HG02571 (cell line): ENCODE measurements around the gene GAPVD1.
"Not testable (repeated sequence)": the region's sequence is repeated elsewhere in the genome, so short reads cannot be mapped to it uniquely, and the experiment has no call there.

ENCODE experiments used
- ATAC-seq: cut with Tn5 transposase; IDR thresholded peaks from one replicate; pipeline ENCODE4 v1.9.1; 2021; ENCODE audit warnings: mild to moderate bottlenecking, moderate library complexity; ENCODE audit not compliant: unreplicated experiment

The GAPVD1 gene

DNA sequence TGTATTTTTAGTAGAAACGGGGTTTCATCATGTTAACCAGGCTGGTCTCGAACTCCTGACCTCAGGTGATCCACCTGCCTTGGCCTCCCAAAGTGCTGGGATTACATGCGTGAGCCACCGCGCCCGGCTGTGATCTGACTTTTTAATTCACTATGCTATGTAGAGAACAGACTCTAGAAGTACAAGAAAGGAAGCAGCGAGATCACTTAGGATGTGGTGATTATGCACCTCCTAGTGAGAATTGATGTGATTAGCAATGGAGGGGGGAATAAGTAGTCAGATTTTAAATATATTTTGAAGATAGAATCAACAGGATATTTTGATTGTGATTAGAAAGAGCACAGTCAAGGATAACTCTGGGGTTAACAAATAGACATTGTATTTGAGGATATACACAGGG is 36.3 kb downstream of the GAPVD1 start:
- no peak for ATAC-seq

DNA sequence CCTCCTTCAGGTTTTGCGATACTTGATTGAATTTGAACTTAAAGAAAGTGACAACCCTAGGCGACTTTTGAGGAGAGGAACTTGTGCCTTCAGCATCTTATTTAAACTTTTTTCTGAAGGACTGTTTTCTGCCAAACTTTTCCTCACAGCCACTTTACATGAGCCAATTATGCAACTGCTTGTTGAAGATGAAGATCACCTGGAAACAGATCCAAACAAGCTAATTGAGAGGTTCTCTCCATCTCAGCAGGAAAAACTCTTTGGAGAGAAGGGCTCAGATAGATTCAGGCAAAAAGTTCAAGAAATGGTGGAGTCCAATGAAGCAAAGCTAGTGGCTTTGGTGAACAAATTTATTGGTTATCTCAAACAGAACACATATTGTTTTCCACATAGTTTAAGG is 40.6 kb downstream of the GAPVD1 start:
- no peak for ATAC-seq

DNA sequence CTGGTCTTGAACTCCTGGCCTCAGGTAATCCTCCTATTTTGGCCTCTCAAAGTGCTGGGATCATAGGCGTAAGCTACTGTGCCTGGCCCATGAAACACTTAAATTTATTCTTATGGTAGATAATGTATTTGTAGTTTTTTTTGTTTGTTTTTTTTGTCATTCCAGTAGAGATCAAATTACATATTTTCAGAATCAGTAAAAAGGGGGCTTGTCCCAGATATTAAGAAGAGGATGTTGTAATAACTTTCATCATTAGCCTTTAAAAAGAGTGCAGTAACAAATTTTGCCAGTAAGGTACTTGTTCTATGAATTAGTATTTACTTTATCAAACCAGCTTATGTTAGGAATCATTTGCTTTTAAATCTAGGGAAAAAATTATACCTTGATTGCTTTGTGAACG is 42.6 kb downstream of the GAPVD1 start:
- no peak for ATAC-seq

DNA sequence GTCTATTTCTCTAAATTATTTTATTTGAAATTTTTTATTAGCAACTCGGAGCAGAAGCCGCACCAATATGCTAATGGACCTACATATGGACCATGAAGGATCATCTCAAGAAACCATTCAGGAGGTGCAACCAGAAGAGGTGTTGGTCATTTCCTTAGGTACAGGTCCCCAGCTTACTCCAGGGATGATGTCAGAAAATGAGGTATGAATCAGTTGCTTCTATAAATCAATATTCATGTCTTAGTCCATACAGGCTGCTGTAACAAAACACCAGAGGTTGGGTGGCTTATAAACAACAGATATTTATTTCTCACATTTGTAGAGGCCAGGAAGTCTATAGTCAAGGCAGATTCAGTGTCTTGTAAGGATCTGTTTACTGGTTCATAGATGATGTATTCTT is 50.8 kb downstream of the GAPVD1 start:
- ATAC-seq, result no peak

DNA sequence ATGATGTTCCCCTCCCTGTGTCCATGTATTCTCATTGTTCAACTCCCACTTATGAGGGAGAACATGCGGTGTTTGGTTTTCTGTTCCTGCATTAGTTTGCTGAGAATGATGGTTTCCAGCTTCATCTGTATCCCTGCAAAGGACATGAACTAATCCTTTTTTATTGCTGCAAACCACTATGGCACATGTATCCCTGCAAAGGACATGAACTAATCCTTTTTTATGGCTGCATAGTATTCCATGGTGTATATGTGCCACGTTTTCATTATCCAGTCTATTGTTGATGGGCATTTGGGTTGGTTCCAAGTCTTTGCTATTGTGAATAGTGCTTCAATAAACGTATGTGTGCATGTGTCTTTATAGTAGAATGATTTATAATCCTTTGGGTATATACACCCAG is 54.7 kb downstream of the GAPVD1 start:
- not testable (repeated sequence) for ATAC-seq

DNA sequence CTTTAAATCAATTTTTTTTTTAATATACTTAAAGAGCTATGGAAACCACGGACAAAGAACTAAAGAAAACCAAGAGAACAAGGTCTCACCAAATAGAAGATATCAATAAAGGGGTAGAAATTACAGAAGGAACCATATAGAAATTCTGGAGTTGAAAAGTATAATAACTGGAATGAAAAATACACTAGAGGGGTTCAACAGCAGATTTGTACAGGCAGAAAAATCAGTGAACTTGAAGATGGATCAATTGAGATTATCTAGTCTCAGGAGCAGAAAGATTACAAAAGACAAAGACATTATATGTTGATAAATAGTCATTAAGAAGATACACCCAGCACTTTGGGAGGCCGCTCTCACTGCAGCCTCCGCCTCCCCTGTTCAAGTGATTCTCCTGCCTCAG is 56.1 kb downstream of the GAPVD1 start:
- ATAC-seq, result no peak

DNA sequence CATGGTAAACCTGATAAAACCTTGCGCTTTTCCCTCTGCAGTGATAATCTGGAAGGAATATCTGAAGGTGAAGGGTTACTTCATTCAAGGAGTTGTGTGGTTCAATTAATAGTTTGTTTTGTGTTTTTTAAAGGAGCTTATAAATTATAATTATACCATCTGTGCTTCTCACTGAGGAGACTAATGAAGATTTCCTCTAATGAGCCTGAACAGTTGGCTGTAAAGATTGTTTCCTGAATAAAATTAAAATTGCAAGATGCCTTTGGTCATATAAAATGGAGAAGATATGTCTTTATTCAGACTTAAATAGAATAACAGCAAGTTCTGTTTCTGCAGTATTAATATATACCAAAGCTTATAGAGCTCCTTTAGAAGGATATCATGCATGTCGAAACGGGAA is 59.9 kb downstream of the GAPVD1 start:
- no peak for ATAC-seq

DNA sequence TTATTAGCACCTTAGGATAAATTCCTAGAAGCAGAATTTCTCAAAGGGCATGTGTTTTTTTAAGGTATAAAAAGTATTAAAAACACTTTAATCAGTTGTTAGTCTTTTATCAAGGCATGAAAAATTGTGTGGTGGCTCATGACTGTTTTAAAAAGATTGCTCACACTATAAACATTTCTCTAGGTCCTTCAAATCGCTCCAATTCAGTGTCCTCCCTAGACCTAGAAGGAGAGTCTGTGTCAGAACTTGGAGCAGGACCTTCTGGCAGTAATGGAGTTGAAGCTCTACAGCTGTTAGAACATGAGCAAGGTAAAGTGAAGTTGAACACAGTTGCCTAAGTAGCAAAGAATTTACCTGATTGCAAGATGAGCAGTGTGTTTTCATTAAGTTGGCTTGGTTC is 62.0 kb downstream of the GAPVD1 start:
- no peak for ATAC-seq

DNA sequence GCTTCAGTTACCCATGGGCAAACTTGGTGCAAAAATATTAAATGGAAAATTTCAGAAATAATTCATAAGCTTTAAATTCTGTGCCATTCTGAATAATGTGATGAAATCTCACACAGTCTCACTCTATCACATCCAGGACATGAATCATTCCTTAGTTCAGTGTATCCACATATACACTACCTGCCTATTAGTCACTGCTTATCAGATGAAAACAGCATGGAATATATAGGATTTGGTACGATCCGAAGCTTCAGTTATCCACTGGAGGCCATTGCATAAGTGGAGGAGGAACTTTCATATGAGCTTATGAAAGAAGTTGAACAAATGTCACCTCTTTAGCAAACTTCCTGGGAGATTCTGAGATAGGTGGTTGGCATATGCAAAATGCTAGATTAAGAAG is 64.2 kb downstream of the GAPVD1 start:
- ATAC-seq, result no peak

DNA sequence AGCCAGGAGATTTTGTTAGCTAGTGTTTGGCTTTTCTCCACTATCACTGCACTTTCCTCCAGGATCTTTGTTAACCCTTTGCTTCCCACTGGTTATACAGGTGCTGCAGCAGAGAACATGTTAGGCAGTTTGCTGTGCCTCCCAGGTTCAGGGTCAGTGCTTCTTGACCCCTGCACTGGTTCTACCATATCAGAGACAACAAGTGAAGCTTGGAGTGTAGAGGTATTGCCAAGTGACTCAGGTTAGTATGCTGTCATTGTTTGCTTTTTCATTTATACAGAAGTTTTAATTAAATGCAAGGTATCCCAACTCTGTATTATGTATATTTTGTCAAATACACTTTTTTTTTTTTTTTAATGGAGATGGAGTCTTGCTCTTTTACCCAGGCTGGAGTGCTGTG is 68.4 kb downstream of the GAPVD1 start:
- ATAC-seq, result no peak

DNA sequence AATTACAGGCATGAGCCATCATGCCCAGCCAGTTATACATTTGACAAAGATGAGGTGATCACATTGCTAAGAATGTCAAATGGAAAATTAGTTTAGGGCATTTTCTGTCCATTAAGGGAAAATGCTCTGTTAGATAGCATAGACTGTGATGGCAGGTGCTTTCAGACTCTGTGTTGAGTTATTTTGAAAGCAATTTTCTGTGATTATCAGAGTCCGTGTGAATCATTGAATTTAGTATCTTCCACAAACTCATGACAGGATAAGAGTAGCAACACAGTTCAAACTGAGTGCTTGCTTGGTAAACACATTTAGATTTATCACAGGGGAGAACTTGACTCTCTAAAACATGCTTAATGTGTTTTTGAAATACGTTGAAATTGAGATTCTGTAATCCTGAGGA is 69.0 kb downstream of the GAPVD1 start:
- ATAC-seq, result no peak

DNA sequence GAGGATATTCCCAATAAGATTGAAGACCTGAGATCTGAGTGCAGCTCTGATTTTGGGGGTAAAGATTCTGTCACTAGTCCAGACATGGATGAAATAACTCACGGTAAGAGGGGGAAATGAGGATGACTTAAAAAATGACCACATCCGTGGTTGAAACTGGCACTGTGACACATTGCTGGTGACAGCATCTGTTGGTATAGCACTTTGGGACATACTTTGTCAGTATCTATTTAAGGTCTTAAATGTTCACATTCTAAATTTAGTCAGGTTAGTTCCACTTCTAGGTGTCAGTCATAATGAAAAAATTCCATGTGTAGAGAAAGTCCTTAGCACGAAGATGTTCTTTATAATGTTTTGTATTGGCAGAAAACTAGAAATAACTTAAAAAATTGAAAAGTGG is 70.9 kb downstream of the GAPVD1 start:
- ATAC-seq, result peak; percentile 63

DNA sequence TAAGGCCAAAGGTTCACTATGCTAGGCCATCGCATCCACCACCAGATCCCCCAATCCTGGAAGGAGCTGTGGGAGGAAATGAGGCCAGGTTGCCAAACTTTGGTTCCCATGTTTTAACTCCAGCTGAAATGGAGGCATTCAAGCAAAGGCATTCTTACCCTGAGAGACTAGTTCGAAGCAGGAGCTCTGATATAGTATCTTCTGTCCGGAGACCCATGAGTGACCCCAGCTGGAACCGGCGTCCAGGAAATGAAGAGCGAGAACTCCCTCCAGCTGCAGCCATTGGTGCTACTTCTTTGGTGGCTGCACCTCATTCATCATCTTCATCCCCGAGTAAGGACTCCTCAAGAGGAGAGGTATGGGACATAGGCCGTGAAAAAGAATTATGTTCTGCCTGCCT is 75.6 kb downstream of the GAPVD1 start:
- no peak for ATAC-seq

DNA sequence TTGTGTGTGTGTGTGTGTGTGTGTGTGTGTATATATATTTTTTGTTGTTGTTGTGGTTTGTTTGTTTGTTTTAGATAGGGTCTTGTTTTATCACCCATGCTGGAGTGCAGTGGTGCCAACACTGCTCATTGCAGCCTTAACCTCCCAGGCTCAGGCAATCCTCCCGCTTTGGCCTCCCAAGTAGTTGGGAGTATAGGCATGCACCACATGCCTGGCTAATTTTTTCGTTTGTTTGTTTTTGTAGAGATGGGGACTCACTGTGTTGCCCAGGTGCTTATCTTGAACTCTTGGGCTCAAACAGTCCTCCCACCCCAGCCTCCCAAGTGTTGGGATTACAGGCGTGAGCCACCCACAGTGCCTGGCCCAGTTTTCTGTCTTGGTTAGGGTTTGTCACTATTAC is 77.3 kb downstream of the GAPVD1 start:
- ATAC-seq, result no peak

DNA sequence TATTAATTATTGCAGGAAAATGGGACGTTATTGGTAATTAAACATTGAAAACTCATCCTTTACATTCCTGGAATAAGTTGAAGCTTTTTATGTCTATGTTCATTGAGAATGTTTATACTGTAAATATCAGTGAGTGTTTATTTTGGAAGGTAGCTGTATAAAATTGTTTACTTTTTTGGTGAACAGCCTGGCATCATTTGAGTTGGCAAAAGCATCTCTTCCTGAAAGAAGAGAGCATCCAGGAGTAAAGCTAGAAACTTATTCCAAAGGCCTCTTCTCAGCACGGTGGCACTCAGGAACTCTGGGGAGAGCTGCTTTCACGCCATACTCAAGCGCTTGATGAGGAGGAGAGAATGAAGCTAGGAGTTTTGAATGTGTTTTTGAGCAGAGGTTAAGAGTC is 79.9 kb downstream of the GAPVD1 start:
- ATAC-seq, result no peak

DNA sequence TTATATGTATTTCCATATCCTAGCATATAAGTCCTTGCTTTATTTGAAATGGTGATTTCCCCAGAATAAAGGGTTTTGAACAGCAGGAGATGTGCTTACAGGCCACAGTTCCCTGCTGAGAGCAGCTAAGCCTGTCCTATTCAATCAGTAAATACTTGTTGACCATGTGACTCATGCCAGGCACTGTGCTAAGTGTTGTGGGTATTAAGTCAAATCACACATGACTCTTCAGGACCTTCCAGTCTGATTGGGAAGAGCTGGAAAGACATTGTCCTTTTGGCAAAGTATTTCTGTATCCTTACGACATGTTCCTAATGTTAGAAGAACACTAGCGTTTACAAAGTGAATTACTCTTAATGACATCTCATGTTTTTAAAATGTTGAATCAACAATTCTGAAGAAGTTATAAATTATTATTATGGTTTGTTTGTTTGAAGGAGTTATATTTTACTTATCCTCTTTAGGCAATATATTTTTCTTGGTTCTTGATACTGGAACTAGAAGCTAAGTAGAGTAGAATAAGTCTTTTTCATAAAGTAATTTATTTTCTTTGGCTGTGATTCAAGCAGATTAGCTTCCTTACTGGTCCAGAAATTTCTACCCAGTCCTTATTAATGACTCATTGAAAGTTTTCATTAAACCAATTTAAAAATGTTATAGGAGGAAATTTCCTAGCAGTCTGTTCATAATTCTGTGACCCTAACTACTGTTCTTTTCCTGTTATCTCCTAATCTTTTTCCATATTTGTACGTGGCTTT is 82.1 kb downstream of the GAPVD1 start:
- ATAC-seq, result no peak

DNA sequence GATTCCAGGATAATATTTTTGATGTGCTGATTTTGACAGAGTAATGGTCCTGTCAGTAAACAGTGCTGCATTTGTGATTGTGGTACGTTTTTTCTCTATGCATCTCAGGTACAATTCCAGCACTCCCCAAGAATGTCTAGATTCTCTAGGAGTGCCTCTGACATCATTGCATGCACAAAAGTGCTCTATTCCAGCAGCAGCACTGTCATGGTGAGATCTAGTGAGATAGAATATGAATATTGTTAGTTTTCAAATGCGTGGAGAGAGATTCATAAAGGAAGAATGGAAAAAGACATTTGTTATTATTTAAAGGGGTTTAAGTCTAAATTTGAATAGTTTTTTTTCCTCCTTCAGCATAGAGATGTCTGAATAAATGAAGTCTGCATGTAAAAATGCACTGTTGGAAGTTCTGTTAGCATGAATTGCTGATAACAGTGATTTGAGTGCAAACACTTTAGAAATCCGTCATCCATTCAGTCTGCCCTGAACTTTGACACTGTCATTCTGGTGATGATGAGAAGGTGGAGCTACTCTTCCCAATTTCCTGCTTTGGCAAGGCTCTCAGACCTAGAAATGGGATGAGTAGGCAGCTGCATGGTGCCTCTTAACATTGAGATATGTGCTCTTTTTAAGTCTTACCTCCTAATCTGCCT is 84.6 kb downstream of the GAPVD1 start:
- ATAC-seq, result no peak

DNA sequence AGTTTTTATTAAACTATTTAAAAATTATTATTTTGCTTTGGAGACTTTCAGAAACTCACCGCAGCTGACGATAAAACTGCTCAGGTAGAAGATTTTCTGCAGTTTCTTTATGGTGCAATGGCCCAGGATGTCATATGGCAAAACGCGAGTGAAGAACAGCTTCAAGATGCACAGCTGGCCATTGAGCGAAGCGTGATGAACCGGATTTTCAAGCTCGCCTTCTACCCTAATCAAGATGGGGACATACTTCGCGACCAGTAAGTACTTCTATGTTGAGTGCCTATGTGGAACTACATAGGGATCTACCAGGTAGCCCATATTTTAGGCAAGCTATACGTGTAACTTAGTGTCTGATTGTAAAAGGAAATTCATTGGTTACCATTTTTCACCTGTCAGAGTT is 94.0 kb downstream of the GAPVD1 start:
- no peak for ATAC-seq

DNA sequence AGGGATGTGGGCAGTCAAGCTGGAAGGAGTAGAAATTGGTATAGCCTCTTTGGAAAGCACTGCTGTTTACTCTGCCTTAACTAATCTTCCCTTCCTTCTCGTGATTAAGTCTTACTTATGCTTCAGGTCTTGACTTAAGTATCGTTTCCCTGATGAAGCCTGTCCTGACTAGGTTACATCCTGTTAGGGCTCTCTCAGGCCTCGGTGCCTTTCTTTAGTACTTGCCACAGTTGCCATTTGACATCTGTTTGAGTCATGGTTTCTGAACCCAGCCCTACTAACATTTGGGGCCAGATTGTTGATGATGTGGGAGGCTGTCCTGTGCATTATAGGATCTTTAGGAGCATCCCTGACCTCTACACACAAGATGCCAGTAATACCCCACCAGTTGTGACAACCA is 94.4 kb downstream of the GAPVD1 start:
- no peak for ATAC-seq

DNA sequence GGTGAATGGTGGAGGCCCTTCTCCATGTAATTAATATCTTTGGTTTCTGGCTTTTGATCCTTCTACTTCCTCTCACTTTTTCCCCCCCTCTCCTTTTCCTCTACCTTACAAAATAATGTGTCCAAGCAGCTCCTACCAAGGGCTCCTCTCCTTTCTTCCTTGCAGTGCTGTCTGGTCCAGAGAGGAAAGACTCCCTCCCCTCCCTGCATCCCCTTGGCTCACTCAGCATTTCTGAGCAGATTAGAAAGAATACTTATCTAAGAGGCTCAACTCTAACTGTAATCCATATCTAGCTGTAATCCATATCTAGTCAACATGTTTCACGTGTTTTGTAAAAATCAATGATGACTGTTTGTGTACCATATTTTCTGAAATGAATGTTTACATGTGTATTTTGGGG is 97.4 kb downstream of the GAPVD1 start:
- no peak for ATAC-seq

DNA sequence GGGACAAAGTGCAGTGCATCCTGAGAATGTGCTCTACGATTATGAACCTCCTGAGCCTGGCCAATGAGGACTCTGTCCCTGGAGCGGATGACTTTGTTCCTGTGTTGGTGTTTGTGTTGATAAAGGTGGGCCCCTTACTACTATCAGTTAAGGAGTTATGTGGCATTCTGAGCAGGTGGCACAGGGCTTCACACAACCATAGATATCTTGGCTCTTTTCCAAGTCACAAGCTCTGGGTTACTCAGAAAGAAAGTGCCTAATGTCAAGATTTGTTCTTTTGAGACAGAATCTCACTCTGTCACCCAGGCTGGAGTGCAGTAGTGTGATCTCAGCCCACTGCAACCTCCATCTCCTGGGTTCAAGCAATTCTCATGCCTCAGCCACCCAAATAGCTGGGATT is 99.0 kb downstream of the GAPVD1 start:
- ATAC-seq, result no peak

DNA sequence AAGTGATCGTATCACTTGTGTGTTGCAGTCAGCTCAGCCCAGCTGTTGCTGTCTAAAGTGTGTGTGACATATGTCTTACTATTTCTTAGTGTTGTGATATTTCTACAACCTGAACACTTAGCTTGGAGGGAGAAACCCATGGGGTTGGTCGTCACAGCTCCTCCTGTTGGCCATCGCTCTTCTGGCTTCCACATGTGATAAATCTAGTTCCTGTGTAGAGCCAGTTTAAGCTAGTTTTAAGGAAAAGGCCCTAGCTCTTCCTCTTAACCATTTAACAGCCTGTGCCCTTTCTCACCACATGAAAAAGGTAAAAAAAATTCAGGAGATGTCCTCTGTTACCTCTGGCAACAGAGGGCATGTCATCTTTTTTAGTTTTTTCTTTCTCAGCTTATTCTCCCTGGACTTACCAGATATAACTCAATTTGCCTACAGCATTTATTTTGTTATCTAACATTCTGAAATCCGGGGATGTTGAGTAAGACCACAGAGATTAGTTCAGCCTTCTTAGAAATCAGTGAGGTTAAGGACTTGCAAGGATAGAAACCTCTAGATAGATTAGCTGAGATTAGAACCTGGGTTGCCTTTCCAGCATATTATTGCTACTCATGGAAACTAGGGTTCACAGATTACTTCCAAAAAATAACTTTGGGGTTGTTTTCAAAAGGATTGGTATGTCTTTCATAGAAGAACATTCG is 100.4 kb downstream of the GAPVD1 start:
- ATAC-seq, result no peak
